Activated CD8-positive, alpha-beta T cell treated with anti-CD3 and anti-CD28 coated beads, Interleukin-2, amount 10 ng/mL, durations not matched to agents 7 days and 5 days (primary cell): ENCODE results near the gene FOXQ1. TPM values are rescaled to one million over a fixed set of nuclear protein-coding genes. Genes with fewer than 3 reads are reported as not detected.

Experiments
- ATAC-seq: fragments of 150-1000 bp; cut with Tn5 transposase; one replicate; pipeline ENCODE4 v1.10.0; 2021; ENCODE audit warnings: moderate library complexity
- CTCF ChIA-PET: fragments of 350-600 bp; sonication (Branson Sonifier 250); formaldehyde crosslinking; loops from one replicate; lab custom pipeline; 2021; ENCODE audit warnings: antibody characterized with exemption; lab: Charles Lee
- POLR2A ChIA-PET: fragments of 350-600 bp; sonication (Branson Sonifier 250); formaldehyde crosslinking; loops from one replicate; lab custom pipeline; 2021; ENCODE audit warnings: antibody characterized with exemption; lab: Charles Lee
- DNase-seq: peaks from one replicate; pipeline ENCODE4 v3.0.0-alpha.2; 2020
- H3K27ac Mint-ChIP-seq: one replicate; pipeline ENCODE4 v1.8.0; 2021; ENCODE audit warnings: mild to moderate bottlenecking, mixed read lengths
- H3K27me3 Mint-ChIP-seq: one replicate; pipeline ENCODE4 v1.8.0; 2021; ENCODE audit warnings: low read depth, mixed read lengths
- H3K36me3 Mint-ChIP-seq: one replicate; pipeline ENCODE4 v1.8.0; 2021; ENCODE audit warnings: low read depth, mixed read lengths
- H3K4me1 Mint-ChIP-seq: one replicate; pipeline ENCODE4 v1.8.0; 2021; ENCODE audit warnings: low read depth, mixed read lengths
- H3K4me3 Mint-ChIP-seq: one replicate; pipeline ENCODE4 v1.8.0; 2021; ENCODE audit warnings: mild to moderate bottlenecking, mixed read lengths
- H3K9me3 Mint-ChIP-seq: one replicate; pipeline ENCODE4 v1.8.0; 2022; ENCODE audit warnings: mixed read lengths; ENCODE audit not compliant: insufficient read depth
- total RNA-seq, 2 experiments: library from RNA; stranded (reverse); gene quantifications; one replicate each; pipeline ENCODE4 v1.2.3, GENCODE V29; 2021

FOXQ1 gene
- total RNA-seq, 2 experiments from 2014 or later, result not detected

- no peak for ATAC-seq
- POLR2A ChIA-PET, result no interaction called here
Measured at GRCh38 chr6:1278061-1278720, 33.7 kb upstream of the FOXQ1 start.

GRCh38 chr6:1279065-1279464 lies 32.8 kb upstream of the FOXQ1 start:
- Mint-ChIP-seq H3K4me1 (peaks cover 9% of the 10 kb centered on the region), H3K4me3 (no peak overlapping the region), H3K9me3 (no peaks in the 10 kb centered on the region)

More at GRCh38 chr6:1278061-1278720, 33.7 kb upstream of the FOXQ1 start:
- Mint-ChIP-seq H3K36me3 (no peaks in the 10 kb centered on the region), H3K4me3 (no peak overlapping the region), H3K27ac (no peak overlapping the region), H3K9me3 (no peaks in the 10 kb centered on the region), H3K27me3 (peaks cover 28% of the 10 kb centered on the region), H3K4me1 (peaks cover 9% of the 10 kb centered on the region)
- DNase-seq, result no peak
- CTCF ChIA-PET, result no interaction called here

GRCh38 chr6:1280666-1281300 lies 31.1 kb upstream of the FOXQ1 start:
- POLR2A ChIA-PET, result no interaction called here
- Mint-ChIP-seq H3K36me3 (no peaks in the 10 kb centered on the region), H3K27ac (no peak overlapping the region), H3K9me3 (no peaks in the 10 kb centered on the region), H3K27me3 (peaks cover 36% of the 10 kb centered on the region), H3K4me3 (no peak overlapping the region), H3K4me1 (peaks cover 9% of the 10 kb centered on the region)
- no peak for DNase-seq
- no peak for ATAC-seq
- CTCF ChIA-PET, result no interaction called here

More at GRCh38 chr6:1279065-1279464, 32.8 kb upstream of the FOXQ1 start:
- H3K27me3 Mint-ChIP-seq, result peaks cover 31% of the 10 kb centered on the region
- ATAC-seq (no peak), DNase-seq (no peak)
- POLR2A ChIA-PET, result no interaction called here
- H3K27ac Mint-ChIP-seq, result no peak overlapping the region
- CTCF ChIA-PET, result no interaction called here
- H3K36me3 Mint-ChIP-seq, result no peaks in the 10 kb centered on the region

GRCh38 chr6:1281746-1282145 lies 30.2 kb upstream of the FOXQ1 start:
- DNase-seq (no peak), ATAC-seq (no peak)
- Mint-ChIP-seq H3K4me1 (peaks cover 9% of the 10 kb centered on the region), H3K36me3 (no peaks in the 10 kb centered on the region), H3K4me3 (no peak overlapping the region), H3K9me3 (no peaks in the 10 kb centered on the region), H3K27me3 (peaks cover 44% of the 10 kb centered on the region), H3K27ac (no peak overlapping the region)
- POLR2A ChIA-PET, result no interaction called here
- CTCF ChIA-PET, result no interaction called here

- no peaks in the 10 kb centered on the region for H3K9me3 Mint-ChIP-seq
- ChIA-PET CTCF (no interaction called here), POLR2A (no interaction called here)
- ATAC-seq (no peak), DNase-seq (no peak)
- H3K27me3 Mint-ChIP-seq, result peaks cover 39% of the 10 kb centered on the region
- no peak overlapping the region for H3K4me3 Mint-ChIP-seq
- H3K27ac Mint-ChIP-seq, result no peak overlapping the region
- no peaks in the 10 kb centered on the region for H3K36me3 Mint-ChIP-seq
- H3K4me1 Mint-ChIP-seq, result peaks cover 9% of the 10 kb centered on the region
Measured at GRCh38 chr6:1283501-1283900, 28.4 kb upstream of the FOXQ1 start.

GRCh38 chr6:1285556-1285955 lies 26.3 kb upstream of the FOXQ1 start:
- Mint-ChIP-seq H3K27ac (no peak overlapping the region), H3K4me1 (peaks cover 9% of the 10 kb centered on the region), H3K36me3 (no peaks in the 10 kb centered on the region), H3K27me3 (peaks cover 31% of the 10 kb centered on the region), H3K4me3 (no peak overlapping the region), H3K9me3 (no peaks in the 10 kb centered on the region)
- ATAC-seq (no peak), DNase-seq (no peak)
- POLR2A ChIA-PET, result no interaction called here
- CTCF ChIA-PET, result no interaction called here

GRCh38 chr6:1285956-1286355 lies 25.9 kb upstream of the FOXQ1 start:
- ChIA-PET POLR2A (no interaction called here), CTCF (no interaction called here)
- H3K9me3 Mint-ChIP-seq, result no peaks in the 10 kb centered on the region
- no peak overlapping the region for H3K4me3 Mint-ChIP-seq
- no peaks in the 10 kb centered on the region for H3K36me3 Mint-ChIP-seq
- H3K4me1 Mint-ChIP-seq, result peaks cover 9% of the 10 kb centered on the region
- no peak for DNase-seq
- H3K27me3 Mint-ChIP-seq, result peaks cover 28% of the 10 kb centered on the region
- H3K27ac Mint-ChIP-seq, result no peak overlapping the region
- no peak for ATAC-seq

GRCh38 chr6:1287103-1287591 lies 24.8 kb upstream of the FOXQ1 start:
- no peak for DNase-seq
- ATAC-seq, result no peak
- Mint-ChIP-seq H3K4me3 (no peak overlapping the region), H3K4me1 (no peaks in the 10 kb centered on the region), H3K27me3 (peaks cover 18% of the 10 kb centered on the region), H3K36me3 (no peaks in the 10 kb centered on the region), H3K9me3 (no peaks in the 10 kb centered on the region), H3K27ac (no peak overlapping the region)
- POLR2A ChIA-PET, result no interaction called here
- CTCF ChIA-PET, result no interaction called here

GRCh38 chr6:1290086-1290485 lies 21.8 kb upstream of the FOXQ1 start:
- no peaks in the 10 kb centered on the region for H3K9me3 Mint-ChIP-seq
- DNase-seq, result no peak
- H3K4me3 Mint-ChIP-seq, result no peak overlapping the region
- no peak for ATAC-seq
- CTCF ChIA-PET, result no interaction called here
- peaks cover 22% of the 10 kb centered on the region for H3K27me3 Mint-ChIP-seq
- no peak overlapping the region for H3K27ac Mint-ChIP-seq
- H3K4me1 Mint-ChIP-seq, result no peaks in the 10 kb centered on the region
- H3K36me3 Mint-ChIP-seq, result no peaks in the 10 kb centered on the region
- POLR2A ChIA-PET, result no interaction called here

- Mint-ChIP-seq H3K4me3 (no peak overlapping the region), H3K4me1 (no peaks in the 10 kb centered on the region), H3K27ac (no peak overlapping the region), H3K36me3 (no peaks in the 10 kb centered on the region), H3K9me3 (no peaks in the 10 kb centered on the region), H3K27me3 (peaks cover 25% of the 10 kb centered on the region)
- CTCF ChIA-PET, result no interaction called here
- DNase-seq (no peak), ATAC-seq (no peak)
- POLR2A ChIA-PET, result no interaction called here
Measured at GRCh38 chr6:1290805-1291204, 21.1 kb upstream of the FOXQ1 start.

- Mint-ChIP-seq H3K36me3 (no peaks in the 10 kb centered on the region), H3K4me3 (no peak overlapping the region), H3K9me3 (no peaks in the 10 kb centered on the region), H3K4me1 (no peaks in the 10 kb centered on the region), H3K27ac (no peak overlapping the region), H3K27me3 (peaks cover 20% of the 10 kb centered on the region)
- POLR2A ChIA-PET, result no interaction called here
- ATAC-seq, result no peak
- CTCF ChIA-PET, result no interaction called here
- no peak for DNase-seq
Measured at GRCh38 chr6:1291381-1291780, 20.5 kb upstream of the FOXQ1 start.

GRCh38 chr6:1295420-1295819 lies 16.5 kb upstream of the FOXQ1 start:
- ATAC-seq, result no peak
- no peak for DNase-seq
- H3K4me3 Mint-ChIP-seq, result no peak overlapping the region
- H3K27me3 Mint-ChIP-seq, result peaks cover 22% of the 10 kb centered on the region
- H3K9me3 Mint-ChIP-seq, result no peaks in the 10 kb centered on the region
- POLR2A ChIA-PET, result no interaction called here
- CTCF ChIA-PET, result no interaction called here
- H3K4me1 Mint-ChIP-seq, result no peaks in the 10 kb centered on the region
- no peaks in the 10 kb centered on the region for H3K36me3 Mint-ChIP-seq
- no peak overlapping the region for H3K27ac Mint-ChIP-seq
